Activated B cell treated with CpG ODN at 0.5 μM for 24 hours (primary cell): ENCODE results near the gene L3MBTL4. TPM values are rescaled to one million over a fixed set of nuclear protein-coding genes. Genes with fewer than 3 reads are reported as not detected.

ENCODE experiments used
- ATAC-seq: fragments of 200-7000 bp; cut with Tn5 transposase; one replicate; pipeline ENCODE4 v1.10.0; 2021; ENCODE audit warnings: low read depth, mild to moderate bottlenecking, moderate library complexity
- CTCF ChIA-PET: fragments of 350-600 bp; sonication (Branson Sonifier 250); formaldehyde crosslinking; loops from one replicate; lab custom pipeline; 2021; ENCODE audit warnings: antibody characterized with exemption; lab: Charles Lee
- POLR2A ChIA-PET: fragments of 350-600 bp; sonication (Branson Sonifier 250); formaldehyde crosslinking; loops from one replicate; lab custom pipeline; 2021; ENCODE audit warnings: antibody characterized with exemption; lab: Charles Lee
- DNase-seq: peaks from one replicate; pipeline ENCODE4 v3.0.0; 2022
- H3K27ac Mint-ChIP-seq: one replicate; pipeline ENCODE4 v1.8.0; 2020; ENCODE audit warnings: mixed read lengths
- H3K27me3 Mint-ChIP-seq: one replicate; pipeline ENCODE4 v1.8.0; 2021; ENCODE audit warnings: mixed read lengths
- H3K36me3 Mint-ChIP-seq: one replicate; pipeline ENCODE4 v1.8.0; 2021; ENCODE audit warnings: low read depth, mixed read lengths
- H3K4me1 Mint-ChIP-seq: one replicate; pipeline ENCODE4 v1.8.0; 2021; ENCODE audit warnings: mixed read lengths
- H3K4me3 Mint-ChIP-seq: one replicate; pipeline ENCODE4 v1.8.0; 2020; ENCODE audit warnings: mild to moderate bottlenecking, mixed read lengths
- H3K9me3 Mint-ChIP-seq: one replicate; pipeline ENCODE4 v1.8.0; 2020; ENCODE audit warnings: mixed read lengths
- CTCF ChIP-seq: fragments of 200-600 bp; IDR thresholded peaks from one replicate; pipeline ENCODE4 v1.8.0; 2022; ENCODE audit warnings: antibody characterized with exemption, mild to moderate bottlenecking
- intact Hi-C: fragments of 100-400 bp; cut with micrococcal nuclease; formaldehyde crosslinking; loops from one replicate; pipeline ENCODE4 v1.15.1; 2024
- total RNA-seq: library from RNA; stranded (reverse); gene quantifications from 2 replicates; pipeline ENCODE4 v1.2.3, GENCODE V29; 2022

Gene L3MBTL4
- total RNA-seq, 1 donor from 2014 or later: 12.3 TPM

GRCh38 chr18:6001867-6002266 is 412.8 kb downstream of the L3MBTL4 start:
- H3K4me1 Mint-ChIP-seq: peaks cover 7% of the 10 kb centered on the region
- CTCF ChIA-PET: no interaction called here
- intact Hi-C loops: loop anchor here (10.0 kb wide), 1 partner anchor 107 kb away; the partner anchor contains the start of gene TMEM200C
- H3K27me3 Mint-ChIP-seq: no peaks in the 10 kb centered on the region
- peaks cover 10% of the 10 kb centered on the region for H3K9me3 Mint-ChIP-seq
- H3K27ac Mint-ChIP-seq: no peak overlapping the region
- H3K36me3 Mint-ChIP-seq: peaks cover 2% of the 10 kb centered on the region
- TF ChIP-seq CTCF: no peak
- ATAC-seq (no peak), DNase-seq (no peak)
- no peak overlapping the region for H3K4me3 Mint-ChIP-seq
- POLR2A ChIA-PET: no interaction called here

DNA sequence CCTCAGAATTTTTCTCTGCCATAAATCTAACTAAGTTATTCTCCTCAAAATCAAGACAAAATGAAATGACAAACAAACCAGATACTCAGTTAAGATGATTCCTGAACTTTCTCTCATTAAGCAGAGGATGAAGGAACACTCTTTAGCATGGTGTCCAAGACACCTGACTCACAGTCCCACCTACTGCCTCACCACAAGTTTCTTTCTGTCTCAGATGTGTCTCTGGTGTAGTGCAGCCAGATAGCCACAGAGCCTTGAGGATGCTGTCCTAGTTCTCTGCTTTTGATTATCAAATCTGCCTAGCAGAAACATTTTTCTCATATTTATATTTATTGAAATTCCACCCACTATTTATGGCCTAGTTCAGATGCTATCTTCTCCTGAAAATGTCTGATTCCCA is 415.8 kb downstream of the L3MBTL4 start:
- Mint-ChIP-seq H3K27me3 (no peaks in the 10 kb centered on the region), H3K9me3 (peaks cover 10% of the 10 kb centered on the region), H3K36me3 (no peaks in the 10 kb centered on the region), H3K4me3 (no peak overlapping the region), H3K4me1 (no peaks in the 10 kb centered on the region), H3K27ac (no peak overlapping the region)
- intact Hi-C loops: no loop called here
- POLR2A ChIA-PET: no interaction called here
- no peak for DNase-seq
- CTCF ChIA-PET: no interaction called here
- no peak for TF ChIP-seq CTCF
- no peak for ATAC-seq

GRCh38 chr18:5998166-5998881 is 416.4 kb downstream of the L3MBTL4 start:
- Mint-ChIP-seq H3K36me3 (no peaks in the 10 kb centered on the region), H3K4me1 (no peaks in the 10 kb centered on the region), H3K9me3 (peaks cover 10% of the 10 kb centered on the region), H3K27me3 (no peaks in the 10 kb centered on the region), H3K4me3 (no peak overlapping the region), H3K27ac (no peak overlapping the region)
- no peak for TF ChIP-seq CTCF
- ATAC-seq: no peak
- ChIA-PET CTCF (no interaction called here), POLR2A (no interaction called here)
- DNase-seq: no peak
- intact Hi-C loops: no loop called here

DNA sequence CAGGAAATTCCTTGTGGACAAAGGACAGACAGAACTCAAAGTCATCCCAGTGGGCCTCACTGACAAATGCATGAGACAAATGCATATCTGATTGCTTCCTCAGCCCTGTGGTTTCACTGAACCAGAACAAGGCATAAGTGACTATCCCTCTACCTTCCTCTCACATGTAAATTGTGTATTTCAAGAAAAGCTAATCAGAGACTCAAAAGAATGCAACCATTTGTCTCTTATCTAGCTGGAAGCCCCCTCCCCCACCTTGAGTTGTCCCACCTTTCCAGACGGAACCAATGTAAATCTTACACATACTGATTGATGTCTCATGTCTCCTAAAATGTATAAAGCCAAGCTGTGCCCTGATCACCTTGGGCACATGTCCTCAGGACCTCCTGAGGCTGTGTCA is 417.4 kb downstream of the L3MBTL4 start:
- Mint-ChIP-seq H3K4me3 (no peak overlapping the region), H3K36me3 (no peaks in the 10 kb centered on the region), H3K27ac (no peak overlapping the region), H3K27me3 (no peaks in the 10 kb centered on the region), H3K4me1 (no peaks in the 10 kb centered on the region), H3K9me3 (peaks cover 10% of the 10 kb centered on the region)
- no peak for TF ChIP-seq CTCF
- ChIA-PET CTCF (no interaction called here), POLR2A (no interaction called here)
- intact Hi-C loops: no loop called here
- no peak for DNase-seq
- no peak for ATAC-seq

- CTCF ChIA-PET: no interaction called here
- no peak for TF ChIP-seq CTCF
- H3K9me3 Mint-ChIP-seq: peaks cover 10% of the 10 kb centered on the region
- H3K4me3 Mint-ChIP-seq: no peak overlapping the region
- no peak for ATAC-seq
- H3K27me3 Mint-ChIP-seq: no peaks in the 10 kb centered on the region
- H3K27ac Mint-ChIP-seq: no peak overlapping the region
- no peaks in the 10 kb centered on the region for H3K36me3 Mint-ChIP-seq
- H3K4me1 Mint-ChIP-seq: no peaks in the 10 kb centered on the region
- no peak for DNase-seq
- intact Hi-C loops: no loop called here
- POLR2A ChIA-PET: no interaction called here
These were observed 419.1 kb downstream of the L3MBTL4 start for GRCh38 chr18:5995626-5996025.
